DMS53 (cell line): ENCODE results near the gene CACFD1.

Source experiments
- DNase-seq: peaks from one replicate; lab custom pipeline; 2025; lab: John Stamatoyannopoulos, UW

CACFD1 gene

DNA sequence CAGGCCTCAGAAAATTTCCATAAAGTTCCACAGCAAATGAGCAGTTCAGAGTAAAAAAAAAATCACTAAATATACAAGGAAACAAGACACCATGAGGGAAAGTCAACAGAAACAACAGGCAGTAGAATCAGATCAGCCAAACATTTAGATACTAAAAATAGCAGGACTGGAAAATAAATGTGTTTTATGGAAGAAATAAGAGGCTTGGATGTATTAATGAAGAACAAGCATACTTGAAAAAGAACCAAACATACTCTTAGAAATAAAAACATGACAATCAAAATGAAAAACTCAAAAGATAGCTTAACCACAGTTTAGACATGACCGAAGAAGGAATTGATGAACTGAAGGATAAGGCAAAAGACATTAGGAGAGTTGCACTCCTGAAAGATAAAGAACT lies 42.3 kb downstream of the CACFD1 start:
- peak; percentile 25 for DNase-seq

GRCh38 chr9:133505186-133505830 lies 45.5 kb downstream of the CACFD1 start:
- DNase-seq: no peak

DNA sequence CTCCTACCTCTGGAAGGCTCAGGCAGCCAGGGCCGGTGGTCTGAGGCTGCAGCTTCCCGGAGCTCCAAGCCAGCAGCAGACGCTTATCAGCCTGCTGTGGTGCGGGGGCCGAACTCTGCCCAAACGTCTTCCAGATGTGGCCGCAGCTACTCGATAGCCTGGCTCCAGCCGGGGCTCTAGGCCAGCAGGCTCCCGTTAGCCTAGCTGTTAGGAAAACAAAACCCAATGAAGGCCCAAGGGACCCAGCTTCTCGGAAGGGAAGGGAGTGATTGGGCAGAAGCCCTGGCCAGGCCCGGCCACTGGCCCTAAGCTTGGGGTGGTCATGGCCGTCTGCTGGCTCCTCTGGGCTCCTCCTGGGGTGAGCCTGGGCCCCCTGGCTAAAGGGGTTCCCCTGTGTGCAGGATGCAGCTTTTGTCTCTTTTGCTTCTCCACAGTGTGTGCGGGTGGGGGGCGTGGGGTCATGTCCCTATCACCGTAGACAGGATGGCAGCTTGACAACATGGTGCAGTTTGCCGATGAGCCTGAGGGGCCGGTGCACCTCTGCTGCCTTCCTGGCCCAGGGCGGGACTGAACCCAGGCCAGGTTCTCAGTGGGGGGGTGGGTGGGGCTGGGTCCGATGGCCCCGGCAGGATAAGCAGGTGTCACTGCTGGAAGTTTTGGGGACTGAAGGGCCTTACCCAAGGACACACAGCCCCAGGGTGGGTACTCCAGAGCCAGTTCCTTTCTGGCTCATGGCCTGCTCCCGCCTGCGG lies 46.3 kb downstream of the CACFD1 start:
- DNase-seq: no peak

DNA sequence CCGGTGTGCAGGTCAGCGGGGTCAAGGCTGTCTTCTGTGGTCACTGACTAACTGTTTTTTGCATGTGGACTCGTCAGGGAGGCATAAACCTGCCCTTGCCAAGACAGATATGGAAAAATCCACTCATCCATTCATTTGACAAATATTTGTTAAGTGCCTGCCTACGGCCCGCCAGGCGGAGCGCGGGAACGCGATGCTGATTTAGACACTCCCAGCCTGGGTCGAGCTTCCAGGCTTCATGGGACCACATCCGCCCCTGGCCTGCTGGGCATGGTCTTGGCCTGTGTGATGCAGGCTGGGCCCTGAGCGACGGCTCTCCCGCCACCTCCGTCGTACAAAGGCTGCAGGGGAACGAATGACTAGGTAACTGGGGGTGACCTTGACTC lies 46.9 kb downstream of the CACFD1 start:
- DNase-seq: peak; percentile 82

DNA sequence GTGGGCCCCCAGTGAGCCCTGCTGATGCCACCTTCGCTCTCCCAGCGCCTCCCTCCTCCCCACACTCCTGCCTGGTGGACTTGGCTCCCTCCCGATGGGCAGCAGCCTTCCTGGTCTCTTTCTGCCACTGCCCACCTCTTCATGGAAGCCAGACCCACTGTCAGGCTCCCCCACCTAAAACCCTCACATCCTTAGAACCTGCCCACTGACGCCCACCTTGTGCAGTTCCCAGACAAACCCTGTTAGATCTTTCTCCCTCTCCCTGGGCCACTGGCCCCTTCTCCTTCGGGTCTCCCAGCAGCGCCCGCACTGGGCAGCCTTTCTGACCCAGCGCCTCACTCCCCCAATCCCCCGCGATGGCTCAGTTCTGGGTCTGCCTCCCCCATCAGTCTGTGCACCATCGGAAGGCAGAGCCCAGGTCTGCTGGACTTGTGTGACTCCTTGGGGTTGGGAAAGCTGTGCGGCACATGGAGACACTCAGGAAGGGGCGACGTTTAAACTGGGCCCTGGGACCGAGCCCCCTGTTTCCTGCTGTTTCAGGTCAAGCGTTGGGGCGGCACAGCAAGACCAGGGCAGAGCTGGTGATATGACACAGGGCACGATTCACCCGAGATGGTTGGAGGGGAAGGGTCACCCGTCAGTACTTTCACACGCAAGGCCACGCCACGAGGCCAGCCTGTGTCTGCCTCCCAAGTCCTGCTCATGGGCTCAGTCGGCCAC lies 47.6 kb downstream of the CACFD1 start:
- no peak for DNase-seq

- no peak for DNase-seq
Measured at GRCh38 chr9:133508046-133508445, 48.3 kb downstream of the CACFD1 start.

DNA sequence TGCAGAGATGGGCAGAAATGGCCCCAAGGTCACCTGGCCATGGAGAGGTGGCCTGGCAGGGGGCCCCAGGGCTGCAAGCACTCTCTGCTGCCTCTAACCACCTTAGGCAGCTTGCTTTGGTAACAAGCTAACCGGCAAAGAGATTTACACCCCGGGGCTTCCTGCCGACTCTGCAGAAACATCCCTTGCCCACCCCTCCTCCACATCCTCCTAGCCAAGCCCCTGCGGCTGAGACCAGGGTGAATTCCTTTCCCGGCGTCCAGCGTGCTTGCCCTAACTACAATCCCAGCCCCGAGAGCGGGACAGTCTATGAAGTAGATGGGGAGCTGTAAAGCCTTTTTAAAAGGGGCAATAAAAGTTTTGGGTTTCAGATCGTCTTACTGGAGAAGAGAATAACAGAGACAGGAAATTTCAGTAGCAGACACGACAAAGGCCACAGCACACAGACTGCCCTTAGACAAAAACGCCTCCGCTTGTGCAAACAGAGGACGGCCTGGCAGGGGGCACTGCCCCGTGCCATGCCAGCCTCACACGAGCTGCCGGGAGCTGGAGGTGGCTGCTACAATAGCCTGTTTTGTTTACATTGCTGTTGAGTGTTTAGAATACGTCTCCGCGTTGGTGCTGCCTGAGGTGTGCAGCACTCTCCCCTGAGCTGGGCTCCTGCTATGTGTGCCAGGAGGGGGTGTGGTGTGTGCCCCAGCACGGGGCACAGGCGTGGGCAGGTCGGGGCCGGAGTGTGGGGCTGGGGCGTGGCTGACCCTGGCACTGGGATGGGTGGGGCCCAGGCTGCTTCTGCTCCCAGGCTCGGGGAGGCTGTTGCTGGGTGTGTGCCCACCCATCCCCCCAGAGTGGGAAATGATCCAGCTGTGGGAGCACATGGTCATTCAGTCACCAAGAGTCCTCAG lies 49.7 kb downstream of the CACFD1 start:
- DNase-seq: peak; percentile 97

DNA sequence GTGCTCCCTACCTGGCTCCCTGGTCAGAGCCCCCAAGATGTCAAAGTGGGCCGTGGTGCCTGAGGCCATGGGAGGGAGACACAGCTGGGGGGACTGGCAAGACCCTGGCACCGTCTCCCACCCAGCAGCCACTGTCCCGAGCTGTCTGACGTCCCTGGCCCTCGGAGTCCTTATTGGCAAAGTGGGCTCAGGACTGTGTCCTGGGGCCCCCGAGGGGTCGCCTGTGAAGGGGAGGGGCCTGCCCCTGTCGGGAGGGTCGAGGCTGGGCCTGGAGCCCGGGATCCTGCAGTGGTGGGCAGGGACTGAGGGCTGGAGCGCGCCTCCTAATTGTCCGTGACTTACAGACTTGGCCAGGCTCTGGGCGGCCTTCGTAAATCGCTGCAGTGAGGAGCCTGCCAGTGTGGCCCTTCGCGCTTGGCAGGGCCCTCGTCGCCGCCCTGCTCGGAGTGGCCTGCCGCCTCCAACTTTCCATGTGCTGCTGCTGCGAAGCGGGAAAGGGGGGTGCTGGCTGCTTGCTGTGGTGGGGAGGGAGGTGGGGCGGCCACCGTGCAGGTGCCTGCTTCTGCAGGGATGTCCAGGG lies 51.2 kb downstream of the CACFD1 start:
- no peak for DNase-seq

GRCh38 chr9:133511607-133512006 lies 51.8 kb downstream of the CACFD1 start:
- DNase-seq: no peak

- peak; percentile 61 for DNase-seq
Measured at GRCh38 chr9:133512253-133513213, 52.8 kb downstream of the CACFD1 start.

- peak; percentile 84 for DNase-seq
Measured at GRCh38 chr9:133513214-133514100, 53.7 kb downstream of the CACFD1 start.

DNA sequence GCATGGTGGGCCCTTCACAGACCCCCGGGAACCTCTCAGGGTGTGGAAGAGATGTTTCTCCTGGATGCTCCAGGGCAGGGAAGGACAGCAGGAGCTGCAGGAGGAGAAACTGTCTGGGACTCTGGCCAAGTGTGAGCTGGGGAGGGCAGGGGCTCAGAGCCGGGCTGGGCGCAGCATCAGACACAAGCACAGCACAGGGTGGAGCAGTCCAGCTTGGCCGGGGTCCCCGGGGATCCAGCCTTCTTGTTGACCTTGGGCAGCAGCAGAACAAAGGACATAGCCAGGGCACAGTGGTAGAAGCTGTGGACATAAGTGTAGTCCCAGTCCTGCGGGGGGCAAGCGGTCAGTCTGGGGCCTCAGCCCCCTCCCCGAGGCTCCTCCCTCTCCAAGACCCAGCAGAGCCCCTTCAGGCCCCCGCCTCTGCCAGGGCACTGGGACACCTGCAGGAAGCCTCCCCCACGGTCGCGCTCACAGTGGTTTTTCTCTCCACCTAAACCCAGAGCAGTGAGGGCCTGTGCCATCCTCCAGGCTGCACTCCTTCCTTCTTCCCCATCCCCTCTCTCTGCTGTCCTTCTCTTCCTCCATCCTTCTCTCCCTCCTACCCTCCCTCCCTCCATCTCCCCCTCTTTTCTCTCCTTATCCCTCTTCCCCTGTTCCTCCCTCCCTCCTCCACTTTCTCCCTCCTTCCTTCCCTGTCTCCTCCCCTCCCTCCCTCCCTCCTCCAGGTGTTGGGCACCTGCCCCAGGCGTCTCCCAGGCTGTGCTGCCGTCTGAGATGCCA lies 54.9 kb downstream of the CACFD1 start:
- peak; percentile 64 for DNase-seq

DNA sequence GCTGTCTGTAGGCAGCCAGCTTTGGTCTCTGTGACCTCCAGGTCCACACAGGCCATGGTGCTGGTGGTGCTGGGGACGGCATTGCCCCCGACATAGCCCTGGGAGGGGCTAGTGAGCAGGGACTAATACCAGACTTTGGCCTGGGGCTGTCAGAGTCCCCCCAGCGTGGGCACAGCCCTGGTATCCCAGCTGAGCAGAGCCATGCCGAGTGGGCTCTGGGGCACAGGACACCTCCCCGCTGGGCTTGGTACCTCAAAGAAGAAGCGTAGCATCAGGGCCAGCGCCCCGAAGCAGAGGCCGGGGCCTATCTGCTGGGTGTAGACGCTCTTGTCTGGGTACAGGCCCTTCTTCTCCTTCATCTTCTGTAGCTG lies 55.4 kb downstream of the CACFD1 start:
- no peak for DNase-seq

GRCh38 chr9:133515615-133516255 lies 56.0 kb downstream of the CACFD1 start:
- DNase-seq: no peak

GRCh38 chr9:133516256-133516960 lies 56.6 kb downstream of the CACFD1 start:
- DNase-seq: no peak

- DNase-seq: no peak
Measured at GRCh38 chr9:133516961-133517350, 57.2 kb downstream of the CACFD1 start.

DNA sequence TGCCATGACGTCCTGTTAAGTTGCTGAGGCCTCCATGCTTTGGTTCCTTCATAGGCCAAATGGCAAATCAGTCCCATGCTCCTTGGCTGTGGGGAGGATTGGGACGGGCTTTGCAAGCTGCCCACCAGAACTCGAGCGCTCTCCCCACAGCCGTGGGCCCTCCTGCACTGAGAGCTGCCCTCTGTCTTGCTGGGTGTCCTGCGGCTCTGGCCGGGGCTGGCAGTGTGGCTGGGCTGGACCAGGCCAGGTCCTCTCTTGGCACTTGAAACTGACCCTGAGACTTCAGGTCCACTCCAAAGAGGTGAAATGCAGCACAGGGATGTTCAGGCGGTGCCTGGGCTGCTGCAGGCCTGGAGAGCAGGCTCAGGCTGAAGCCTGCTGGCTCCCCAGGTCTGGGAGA lies 57.9 kb downstream of the CACFD1 start:
- DNase-seq: no peak

DNA sequence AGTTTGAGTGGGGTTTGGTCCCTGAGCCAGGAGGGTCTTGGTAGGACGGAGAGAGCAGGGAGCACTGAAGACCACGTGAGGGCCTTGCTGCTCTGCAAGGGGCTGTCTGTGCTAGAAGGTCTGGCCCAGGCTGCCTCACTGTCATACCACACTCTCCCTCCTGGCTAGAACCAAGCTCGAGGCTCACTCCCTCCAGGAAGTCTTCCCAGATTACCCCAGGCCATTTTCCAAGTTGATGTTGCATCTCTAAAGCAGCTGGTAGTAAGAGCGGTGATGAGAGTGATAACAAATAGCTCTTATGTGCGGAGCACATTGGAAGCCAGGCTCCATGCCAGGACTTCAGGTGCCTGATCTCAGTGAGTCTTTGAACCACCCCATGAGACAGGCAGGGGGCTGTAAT lies 58.4 kb downstream of the CACFD1 start:
- no peak for DNase-seq
